Stomach (tissue), 9 donors: ENCODE data around the gene PRTN3. TPM values are rescaled to one million over a fixed set of nuclear protein-coding genes. Genes with fewer than 3 reads are reported as not detected.
A peak's percentile ranks its signal among the peaks of the same experiment; 100 is the strongest.

Experiments used
- DNase-seq, 2 donors: peaks; one replicate each; pipeline versions ENCODE4 v3.0.0 to v3.0.0-alpha.2; 2013 to 2019
- H3K27ac ChIP-seq, 5 donors: fragments of 200-600 bp in 4 of 5; sonication (generic) in 4 of 5; one replicate each; pipeline ENCODE4 v1.5.1; 2013 to 2019; ENCODE audit warnings: mild to moderate bottlenecking in 1 of 5, moderate library complexity in 1 of 5
- H3K27me3 ChIP-seq, 3 donors: fragments of 200-600 bp; sonication (generic); one replicate each; pipeline ENCODE4 v1.5.1; 2017 to 2019; ENCODE audit warnings: mixed run types in 1 of 3
- H3K36me3 ChIP-seq, 4 donors: fragments of 200-600 bp; sonication (generic); 1 replicate in 3 of 4; 2 replicates in 1 of 4; pipeline ENCODE4 v1.5.1; 2016 to 2019
- H3K4me1 ChIP-seq, 4 donors: fragments of 200-600 bp; sonication (generic); one replicate each; pipeline ENCODE4 v1.5.1; 2016 to 2019
- H3K4me3 ChIP-seq, 4 donors: fragments of 200-600 bp; sonication (generic) in 3 of 4; one replicate each; pipeline ENCODE4 v1.5.1; 2016 to 2019; ENCODE audit warnings: mild to moderate bottlenecking in 1 of 4
- H3K9me3 ChIP-seq, 4 donors: fragments of 200-600 bp; sonication (generic); one replicate each; pipeline ENCODE4 v1.5.1; 2016 to 2019
- EP300 ChIP-seq: sonication (generic); formaldehyde crosslinking; IDR thresholded peaks from one replicate; pipeline ENCODE4 v1.6.1; 2017; ENCODE audit warnings: antibody characterized with exemption
- POLR2A ChIP-seq, 4 donors: fragments of 450-650 bp; IDR thresholded peaks; one replicate each; pipeline ENCODE4 v1.6.1; 2016; ENCODE audit warnings: antibody characterized with exemption in 4 of 4, control low read depth in 2 of 4, mild to moderate bottlenecking in 1 of 4, moderate library complexity in 1 of 4
- POLR2AphosphoS5 ChIP-seq, 3 donors: sonication (generic); formaldehyde crosslinking; IDR thresholded peaks; one replicate each; pipeline ENCODE4 v1.6.1; 2016; ENCODE audit warnings: antibody characterized with exemption in 3 of 3
- WGBS, 5 donors: extraction: QIAGEN DNeasy Blood & Tissue Kit in 3 of 5; methylation state at CpG; one replicate each; pipeline versions ENCODE4 v1.1.5 to v1.1.7; 2013 to 2018; 5-methylcytosine and 5-hydroxymethylcytosine counted together
- intact Hi-C: fragments of 100-400 bp; cut with DNase I; formaldehyde crosslinking; loops from one replicate; pipeline ENCODE4 v1.15.1; 2023; ENCODE audit warnings: low total_unique reads
- polyA plus RNA-seq, 3 donors: library from polyadenylated mRNA; stranded (reverse); fragments of 200-250 nt; gene quantifications; one replicate each; pipeline ENCODE4 v1.2.3, GENCODE V29; 2013
- total RNA-seq, 5 donors: library from RNA; depleted of rRNA; stranded (reverse); fragments of >200 nt; gene quantifications; one replicate each; pipeline versions ENCODE4 v1.1.0 to v1.2.3, GENCODE V29; 2014 to 2016
- TF ChIP-seq, protein P1 (sequence below), 7 experiments: fragments of 450-650 bp in 4 of 7; fragments of 200-600 bp in 3 of 7; sonication (generic) in 3 of 7; IDR thresholded peaks; one replicate each; pipeline ENCODE4 v1.5.1; 2016 to 2019; ENCODE audit warnings: antibody characterized with exemption in 7 of 7, control low read depth in 2 of 7, mild to moderate bottlenecking in 1 of 7
- donor health status: healthy with polysubstance abuse.
- donor health status: Bipolar disorder and iron deficiency.
- donor health status: healthy.

Gene PRTN3
- total and polyA plus RNA-seq, 8 donors, result 0.15 to 2.6 TPM; not detected in 6

DNA sequence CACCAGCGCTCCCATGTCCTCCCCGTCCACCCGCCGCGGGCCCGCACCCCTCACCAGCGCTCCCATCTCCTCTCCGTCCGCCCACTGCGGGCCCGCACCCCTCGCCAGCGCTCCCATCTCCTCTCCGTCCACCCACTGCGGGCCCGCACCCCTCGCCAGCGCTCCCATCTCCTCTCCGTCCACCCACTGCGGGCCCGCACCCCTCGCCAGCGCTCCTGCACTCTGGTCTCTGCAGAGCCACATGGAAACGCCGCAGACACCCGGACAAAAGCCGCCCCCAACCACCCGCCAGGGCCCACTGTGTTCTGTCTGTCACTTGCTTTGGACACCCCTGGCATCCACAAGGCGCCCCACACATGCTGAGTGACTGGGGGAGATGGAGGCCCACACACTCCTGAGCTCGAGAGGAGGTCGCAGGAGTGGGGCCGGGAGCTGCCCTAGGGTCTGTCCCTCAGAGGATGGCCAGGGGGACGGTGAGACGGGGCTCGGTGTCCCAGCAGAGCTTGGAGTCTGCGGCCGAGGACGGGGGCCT lies 26.0 kb downstream of the PRTN3 start:
- Histone ChIP-seq H3K4me1 (peaks cover 20 to 61% (median 41%) of the 10 kb centered on the region in 4 donors), H3K27ac (no peak overlapping the region), H3K36me3 (peaks cover 16 to 46% (median 43%) of the 10 kb centered on the region in 4 donors), H3K27me3 (peaks cover 0 to 13% (median 0%) of the 10 kb centered on the region in 3 donors), H3K9me3 (no peaks in the 10 kb centered on the region), H3K4me3 (no peak overlapping the region)
- intact Hi-C loops, result loop anchor here (5.0 kb wide), 1 partner anchor 50 kb away; the partner anchor contains the start of gene KISS1R
- TF ChIP-seq, protein P1, sequence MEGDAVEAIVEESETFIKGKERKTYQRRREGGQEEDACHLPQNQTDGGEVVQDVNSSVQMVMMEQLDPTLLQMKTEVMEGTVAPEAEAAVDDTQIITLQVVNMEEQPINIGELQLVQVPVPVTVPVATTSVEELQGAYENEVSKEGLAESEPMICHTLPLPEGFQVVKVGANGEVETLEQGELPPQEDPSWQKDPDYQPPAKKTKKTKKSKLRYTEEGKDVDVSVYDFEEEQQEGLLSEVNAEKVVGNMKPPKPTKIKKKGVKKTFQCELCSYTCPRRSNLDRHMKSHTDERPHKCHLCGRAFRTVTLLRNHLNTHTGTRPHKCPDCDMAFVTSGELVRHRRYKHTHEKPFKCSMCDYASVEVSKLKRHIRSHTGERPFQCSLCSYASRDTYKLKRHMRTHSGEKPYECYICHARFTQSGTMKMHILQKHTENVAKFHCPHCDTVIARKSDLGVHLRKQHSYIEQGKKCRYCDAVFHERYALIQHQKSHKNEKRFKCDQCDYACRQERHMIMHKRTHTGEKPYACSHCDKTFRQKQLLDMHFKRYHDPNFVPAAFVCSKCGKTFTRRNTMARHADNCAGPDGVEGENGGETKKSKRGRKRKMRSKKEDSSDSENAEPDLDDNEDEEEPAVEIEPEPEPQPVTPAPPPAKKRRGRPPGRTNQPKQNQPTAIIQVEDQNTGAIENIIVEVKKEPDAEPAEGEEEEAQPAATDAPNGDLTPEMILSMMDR (IDR thresholded peaks at IDR 0.05), result no peak
- TF ChIP-seq POLR2AphosphoS5 (IDR thresholded peaks at IDR 0.05) (no peak), POLR2A (IDR thresholded peaks at IDR 0.05) (no peak), EP300 (no peak)
- DNase-seq, result no peak
- 78 to 92% (median 88%) methylated on average over 33 to 38 of the region's 38 CpGs for WGBS, 5 donors

DNA sequence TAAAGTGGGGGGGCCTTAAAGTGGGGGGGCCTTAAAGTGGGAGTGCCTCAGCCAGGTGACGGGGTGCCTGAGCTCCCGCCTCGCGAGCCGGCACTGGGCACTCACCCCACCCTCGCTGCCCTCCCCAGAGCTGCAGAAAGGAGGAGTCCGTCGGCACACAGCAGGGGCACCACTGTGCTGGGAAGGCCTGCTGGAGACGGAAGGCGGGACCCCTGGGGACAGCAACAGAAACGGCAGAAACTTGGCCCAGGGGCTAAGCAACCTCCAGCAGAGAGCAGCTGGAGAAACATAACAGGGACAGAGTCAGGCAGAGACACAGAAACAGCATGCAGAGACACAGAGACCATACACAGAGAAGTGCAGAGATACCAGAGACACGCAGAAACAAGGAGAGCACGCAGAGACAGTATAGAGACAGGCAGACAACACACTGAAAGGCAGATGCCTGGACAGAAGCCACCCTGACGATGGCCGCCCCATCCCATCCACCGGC lies 26.5 kb downstream of the PRTN3 start:
- Histone ChIP-seq H3K27ac (no peak overlapping the region), H3K9me3 (no peaks in the 10 kb centered on the region), H3K4me1 (peaks cover 25 to 61% (median 41%) of the 10 kb centered on the region in 4 donors), H3K36me3 (peaks cover 16 to 51% (median 45%) of the 10 kb centered on the region in 4 donors), H3K27me3 (peaks cover 0 to 8% (median 0%) of the 10 kb centered on the region in 3 donors), H3K4me3 (no peak overlapping the region)
- DNase-seq, result peak in 1 of 2 donors; percentile 24
- TF ChIP-seq POLR2AphosphoS5 (IDR thresholded peaks at IDR 0.05) (no peak), EP300 (no peak), POLR2A (IDR thresholded peaks at IDR 0.05) (no peak)
- TF ChIP-seq, protein P1 (IDR thresholded peaks at IDR 0.05), result no peak
- intact Hi-C loops, result loop anchor here (5.0 kb wide), 1 partner anchor 50 kb away; the partner anchor contains the start of gene KISS1R
- WGBS, 5 donors, result 69 to 85% (median 79%) methylated on average over 14 to 16 of the region's 16 CpGs

DNA sequence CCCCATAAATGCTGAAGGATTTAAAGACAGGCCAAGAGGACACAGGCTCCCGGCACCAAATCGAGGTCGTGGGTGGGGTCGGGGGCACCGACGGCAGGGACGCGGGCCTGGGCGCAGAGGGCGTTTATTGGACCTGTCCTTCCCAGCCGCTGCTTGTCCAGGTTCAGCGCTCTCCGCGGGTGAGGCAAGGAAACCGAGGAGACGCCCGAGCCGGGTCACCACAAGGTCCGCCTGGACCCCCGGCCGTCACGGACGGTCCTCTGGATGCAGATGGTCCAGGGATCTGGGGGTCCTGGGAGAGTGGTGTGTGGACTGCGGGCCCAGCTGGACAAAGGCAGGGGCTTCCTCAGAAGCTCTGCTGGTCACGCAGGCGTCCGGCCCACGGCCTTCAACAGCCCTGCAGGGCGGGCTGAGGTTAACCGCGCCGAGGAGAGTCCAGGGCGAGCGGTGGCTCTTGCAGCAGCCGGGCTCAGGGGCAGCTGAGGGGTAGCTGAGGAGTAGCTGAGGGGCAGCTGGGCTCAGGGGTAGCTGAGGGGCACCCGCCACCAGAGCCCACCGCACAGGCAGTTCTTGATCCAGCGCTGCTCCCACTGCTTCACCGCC lies 27.2 kb downstream of the PRTN3 start:
- WGBS, 5 donors, result 93 to 97% (median 94%) methylated on average over 33 to 39 of the region's 39 CpGs
- TF ChIP-seq POLR2A (IDR thresholded peaks at IDR 0.05), result no peak
- Histone ChIP-seq H3K9me3 (no peaks in the 10 kb centered on the region), H3K27me3 (peaks cover 0 to 2% (median 0%) of the 10 kb centered on the region in 3 donors), H3K27ac (peak overlapping the region in 2 of 5 donors; percentile 85 to 90), H3K4me1 (peaks cover 22 to 59% (median 40%) of the 10 kb centered on the region in 4 donors), H3K36me3 (peaks cover 16 to 53% (median 46%) of the 10 kb centered on the region in 4 donors), H3K4me3 (no peak overlapping the region)
- no peak for DNase-seq
- intact Hi-C loops, result loop anchor here (5.0 kb wide), 1 partner anchor 49 kb away; the partner anchor contains the start of gene KISS1R

DNA sequence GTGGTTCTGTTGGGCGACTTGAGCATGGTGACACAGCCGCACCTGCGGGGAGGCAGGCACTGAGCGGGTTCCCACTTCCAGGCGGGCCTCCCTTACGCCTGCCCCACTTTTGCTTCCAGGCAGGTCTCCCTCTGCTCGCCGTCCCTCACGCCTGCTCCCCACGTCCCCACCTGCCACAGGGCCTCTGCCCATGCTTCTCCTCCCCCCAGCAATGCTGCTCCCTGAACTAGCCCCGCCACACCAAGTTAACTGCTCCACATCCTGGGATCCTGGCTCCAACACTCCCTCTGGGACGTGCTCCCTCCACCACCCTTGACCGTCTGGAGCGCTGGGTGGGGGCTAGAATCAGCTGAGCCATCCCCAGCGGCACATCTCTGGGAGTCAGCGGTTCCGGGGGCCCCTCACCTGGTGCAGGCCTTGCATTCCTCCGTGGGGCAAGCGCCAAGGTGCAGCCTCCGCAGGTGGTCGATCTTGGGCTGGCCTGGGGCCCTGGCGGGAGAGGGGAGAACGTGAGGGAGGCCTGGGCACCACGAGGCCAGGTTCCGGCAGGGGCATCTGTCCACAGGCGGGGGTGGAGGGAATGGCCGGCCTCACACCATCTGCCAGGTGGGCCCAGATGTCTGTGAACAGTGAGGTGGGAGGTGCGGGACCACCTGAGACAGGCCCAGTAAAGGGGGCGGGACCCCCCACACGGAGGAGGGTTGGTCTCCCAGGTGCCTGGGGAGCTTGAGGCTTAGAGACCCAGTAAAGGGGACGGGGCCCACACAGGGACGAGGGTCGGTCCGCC lies 27.9 kb downstream of the PRTN3 start:
- H3K4me1 ChIP-seq, result peaks cover 17 to 58% (median 36%) of the 10 kb centered on the region in 4 donors
- no peaks in the 10 kb centered on the region for H3K27me3 ChIP-seq
- no peak overlapping the region for H3K4me3 ChIP-seq
- intact Hi-C loops, result loop anchor here (5.0 kb wide), 1 partner anchor 49 kb away; the partner anchor contains the start of gene KISS1R
- no peaks in the 10 kb centered on the region for H3K9me3 ChIP-seq
- H3K27ac ChIP-seq, result peak overlapping the region; percentile 58 to 90 (median 84)
- 85 to 94% (median 92%) methylated on average over 29 to 34 of the region's 34 CpGs for WGBS, 5 donors
- no peak for DNase-seq
- TF ChIP-seq EP300 (no peak), POLR2AphosphoS5 (IDR thresholded peaks at IDR 0.05) (no peak), POLR2A (IDR thresholded peaks at IDR 0.05) (no peak)
- TF ChIP-seq, protein P1 (IDR thresholded peaks at IDR 0.05), result no peak
- peaks cover 16 to 58% (median 50%) of the 10 kb centered on the region in 4 donors for H3K36me3 ChIP-seq
